Astrocyte (in vitro differentiated cells and primary cell): ENCODE results near the gene ID4.

Source experiments
- CTCF ChIP-seq: IDR thresholded peaks from 2 replicates; pipeline ENCODE4 v1.5.1; 2011; ENCODE audit warnings: low read depth, mild to moderate bottlenecking, inconsistent platforms, low read length, moderate library complexity; ENCODE audit not compliant: insufficient read depth
- EZH2 ChIP-seq: IDR thresholded peaks from 2 replicates; pipeline ENCODE4 v1.6.1; 2012; ENCODE audit warnings: mild to moderate bottlenecking, low read length, inconsistent platforms; ENCODE audit not compliant: insufficient read depth

GRCh38 chr6:19804205-19805128, 32.7 kb upstream of the ID4 start:
- TF ChIP-seq CTCF: no peak
- no peak for TF ChIP-seq EZH2
